ENCODE measurements around the gene SS18L1.

DNA sequence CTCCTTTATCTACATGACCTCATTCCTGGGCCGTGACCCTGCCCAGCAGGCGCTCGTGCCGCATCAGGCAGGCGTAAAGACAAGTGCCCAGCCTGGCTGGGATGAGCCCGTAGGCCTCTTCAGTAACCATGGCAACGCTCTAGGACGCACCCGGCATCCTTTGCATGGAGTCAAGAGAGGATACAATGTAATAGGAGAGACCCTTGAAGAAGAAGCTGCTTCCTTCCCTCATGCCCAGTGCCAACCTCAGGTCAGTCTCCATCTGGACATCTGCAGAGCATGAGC lies 26.3 kb upstream of the SS18L1 start:
- TF ChIP-seq ZNF70 (CRISPR knock-in tag; IDR thresholded peaks at IDR 0.05), result no peak
- TF ChIP-seq GLIS3 (CRISPR knock-in tag; IDR thresholded peaks at IDR 0.05), result no peak
- no peak for TF ChIP-seq PATZ1 (CRISPR knock-in tag; IDR thresholded peaks at IDR 0.05; ENCODE audit: borderline replicate concordance)
- TF ChIP-seq POU6F1 (CRISPR knock-in tag; IDR thresholded peaks at IDR 0.05; ENCODE audit: borderline replicate concordance, low read depth), result no peak
- no peak for TF ChIP-seq RARB (CRISPR knock-in tag; IDR thresholded peaks at IDR 0.05)
- no peak for TF ChIP-seq TCF4 (CRISPR knock-in tag; IDR thresholded peaks at IDR 0.05; ENCODE audit: borderline replicate concordance)

Data from SK-N-SH treated with all-trans-retinoic acid at 6 μM for 48 hours (cell line).